GM10266 (cell line): Measurements from ENCODE around the gene SLC25A45.
A peak's percentile ranks its signal among the peaks of the same experiment; 100 is the strongest.

ENCODE experiments used
- DNase-seq: peaks from one replicate; pipeline ENCODE4 v3.0.0; 2012; ENCODE audit errors: extremely low spot score
- TF ChIP-seq, protein P1 (sequence below): IDR thresholded peaks from 2 replicates; pipeline ENCODE4 v1.5.1; 2012; ENCODE audit warnings: mild to moderate bottlenecking, low read depth; ENCODE audit not compliant: control insufficient read depth, insufficient read depth; ENCODE audit errors: missing control alignments

Gene SLC25A45

DNA sequence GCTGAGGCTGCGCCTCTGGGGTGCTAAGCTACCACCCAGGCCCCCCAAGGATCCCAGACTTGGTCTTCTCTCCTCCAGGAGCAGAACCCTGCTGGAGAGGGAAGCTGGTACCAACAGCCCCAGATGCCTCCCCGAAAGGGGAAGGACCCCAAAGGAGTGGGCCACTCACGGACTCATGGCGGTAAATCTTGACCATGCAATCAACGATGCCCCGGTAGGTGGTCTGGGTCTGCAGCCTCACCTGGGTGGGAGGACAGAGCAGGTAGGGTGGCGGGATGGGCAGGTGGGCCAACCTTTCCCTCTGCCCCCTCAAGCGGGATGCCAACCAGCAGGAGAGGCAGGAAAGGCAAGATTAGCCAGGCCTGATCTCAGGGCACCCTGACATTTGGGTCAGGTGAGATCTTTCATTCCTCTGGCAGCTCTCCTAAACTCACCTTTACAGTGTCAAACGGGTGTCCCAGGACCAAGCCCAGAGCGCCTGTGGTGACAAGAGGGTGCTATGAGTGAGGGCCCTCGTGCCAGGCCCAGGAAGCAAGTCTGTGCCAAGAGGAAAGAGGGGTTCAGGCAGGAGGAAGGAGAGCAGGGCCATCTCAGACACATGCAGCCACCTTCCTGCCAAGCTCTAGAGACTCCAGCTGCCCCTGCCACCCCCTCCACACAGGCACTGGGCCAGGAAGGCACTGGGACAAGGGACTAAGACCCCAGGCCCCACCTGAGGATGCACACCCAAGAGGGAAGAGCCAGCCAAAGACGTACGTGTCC lies 2.6 kb downstream of the SLC25A45 start:
- DNase-seq = no peak
- TF ChIP-seq, protein P1, sequence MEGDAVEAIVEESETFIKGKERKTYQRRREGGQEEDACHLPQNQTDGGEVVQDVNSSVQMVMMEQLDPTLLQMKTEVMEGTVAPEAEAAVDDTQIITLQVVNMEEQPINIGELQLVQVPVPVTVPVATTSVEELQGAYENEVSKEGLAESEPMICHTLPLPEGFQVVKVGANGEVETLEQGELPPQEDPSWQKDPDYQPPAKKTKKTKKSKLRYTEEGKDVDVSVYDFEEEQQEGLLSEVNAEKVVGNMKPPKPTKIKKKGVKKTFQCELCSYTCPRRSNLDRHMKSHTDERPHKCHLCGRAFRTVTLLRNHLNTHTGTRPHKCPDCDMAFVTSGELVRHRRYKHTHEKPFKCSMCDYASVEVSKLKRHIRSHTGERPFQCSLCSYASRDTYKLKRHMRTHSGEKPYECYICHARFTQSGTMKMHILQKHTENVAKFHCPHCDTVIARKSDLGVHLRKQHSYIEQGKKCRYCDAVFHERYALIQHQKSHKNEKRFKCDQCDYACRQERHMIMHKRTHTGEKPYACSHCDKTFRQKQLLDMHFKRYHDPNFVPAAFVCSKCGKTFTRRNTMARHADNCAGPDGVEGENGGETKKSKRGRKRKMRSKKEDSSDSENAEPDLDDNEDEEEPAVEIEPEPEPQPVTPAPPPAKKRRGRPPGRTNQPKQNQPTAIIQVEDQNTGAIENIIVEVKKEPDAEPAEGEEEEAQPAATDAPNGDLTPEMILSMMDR = no peak

DNA sequence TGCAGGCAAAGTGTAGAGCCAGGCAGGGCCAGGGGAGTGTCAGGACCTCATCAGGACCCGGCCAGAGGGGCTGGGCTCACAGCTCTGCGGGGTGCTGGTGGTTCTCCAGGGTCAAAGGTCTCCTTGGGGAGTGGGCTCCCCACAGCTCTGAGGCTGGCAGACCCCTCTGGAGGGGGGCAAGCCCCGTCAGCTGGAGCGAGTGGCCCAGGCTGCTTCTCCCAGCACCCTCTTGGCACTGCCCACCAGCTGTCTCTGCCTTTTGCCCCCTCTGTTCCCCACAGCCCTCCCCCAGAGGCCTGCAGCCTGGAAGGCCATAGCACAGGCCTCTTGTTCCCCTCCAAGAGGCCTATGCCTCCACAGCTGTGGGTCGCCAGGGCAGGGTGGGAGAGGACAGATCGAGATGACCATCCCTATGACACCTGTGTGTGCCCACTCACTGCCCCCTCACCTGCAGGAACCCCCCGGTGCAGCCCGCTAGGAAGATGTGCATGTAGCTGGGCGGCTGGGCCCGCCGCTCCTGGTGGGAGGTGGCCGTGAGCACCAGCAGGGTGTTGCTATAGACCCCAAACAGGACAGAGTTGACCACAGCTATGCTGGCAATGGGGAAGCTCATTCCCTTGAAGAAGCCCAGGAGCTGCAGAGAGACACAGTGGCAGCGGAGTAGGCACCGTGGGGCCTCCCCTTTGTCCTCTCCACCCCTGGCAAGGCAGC lies 3.4 kb downstream of the SLC25A45 start:
- no peak for DNase-seq
- TF ChIP-seq, protein P1 = no peak

DNA sequence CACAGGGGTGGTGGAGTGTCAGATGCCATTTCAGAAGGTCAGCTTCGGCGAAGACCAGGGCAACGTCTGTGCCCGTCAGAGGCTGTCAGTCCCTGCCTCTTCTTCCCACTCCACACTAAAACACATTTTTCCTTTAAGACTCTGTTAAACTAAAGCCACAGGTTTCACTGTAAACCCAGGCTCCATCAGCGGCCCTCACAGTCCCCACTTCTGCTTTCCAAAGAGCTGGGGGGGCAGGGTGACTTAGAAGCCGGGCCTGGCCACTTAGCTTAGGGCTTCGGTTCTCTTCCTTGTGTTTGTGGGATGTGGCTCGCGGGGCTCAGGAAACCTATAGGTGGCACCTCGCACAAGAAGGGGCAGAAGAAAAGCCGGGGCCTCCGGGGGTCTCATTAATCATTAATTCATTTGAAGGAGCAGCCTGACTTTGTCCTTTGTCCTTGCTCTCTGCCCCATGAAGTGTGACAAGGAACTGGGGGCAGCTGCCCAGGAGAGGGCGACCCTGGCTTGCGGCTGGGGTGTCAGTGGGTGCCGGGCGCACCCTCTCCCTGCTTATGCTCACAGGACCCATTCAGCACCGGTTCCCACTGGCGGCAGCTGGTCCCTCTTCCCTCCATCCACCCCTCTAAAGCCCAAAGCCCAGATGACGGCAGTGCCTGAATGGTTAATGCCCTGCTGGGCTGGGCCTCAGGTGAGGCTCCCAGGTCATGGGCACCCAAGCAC lies 4.1 kb downstream of the SLC25A45 start:
- no peak for DNase-seq
- TF ChIP-seq, protein P1 = peak; percentile 14

DNA sequence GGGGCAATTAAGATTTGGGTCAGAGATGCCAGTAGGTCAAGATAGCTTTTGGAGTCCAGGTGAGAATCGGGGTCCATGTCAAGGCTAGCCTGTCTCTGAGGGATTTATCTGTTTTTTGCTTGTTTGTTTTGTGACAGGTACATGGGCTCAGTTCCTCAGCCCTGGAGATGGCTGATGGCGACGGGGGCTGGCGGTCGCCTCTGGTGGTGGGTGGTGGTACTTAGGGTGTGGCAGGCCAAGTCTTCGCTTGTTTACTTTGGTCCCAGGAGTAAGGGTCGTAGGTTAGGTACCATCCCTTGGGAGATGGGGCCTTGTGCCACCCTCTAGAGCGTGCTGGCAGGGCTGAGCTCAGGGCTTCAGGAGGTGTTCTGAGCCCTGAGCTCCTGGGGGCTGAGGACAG lies 4.7 kb downstream of the SLC25A45 start:
- no peak for DNase-seq
- TF ChIP-seq, protein P1 = no peak

DNA sequence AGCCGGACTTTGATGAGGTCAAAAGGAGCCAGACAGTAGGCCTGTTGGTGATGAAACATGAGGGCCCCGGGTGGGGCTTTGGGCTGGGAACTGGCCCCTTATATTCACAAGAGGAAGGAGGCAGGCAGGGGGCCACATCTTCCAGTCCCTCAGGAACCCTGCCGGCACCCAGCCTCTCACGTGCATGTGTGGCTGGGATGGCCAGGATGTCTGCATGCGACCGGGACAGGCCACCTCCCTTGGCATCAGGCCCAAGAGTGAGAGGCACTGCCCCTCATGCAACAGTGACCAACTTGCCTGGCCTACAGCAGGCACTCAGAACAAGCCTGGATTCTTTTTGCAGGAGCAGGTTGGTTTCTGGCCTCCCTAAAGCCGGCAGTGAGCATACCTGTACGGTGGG lies 5.4 kb downstream of the SLC25A45 start:
- TF ChIP-seq, protein P1 = no peak
- no peak for DNase-seq

DNA sequence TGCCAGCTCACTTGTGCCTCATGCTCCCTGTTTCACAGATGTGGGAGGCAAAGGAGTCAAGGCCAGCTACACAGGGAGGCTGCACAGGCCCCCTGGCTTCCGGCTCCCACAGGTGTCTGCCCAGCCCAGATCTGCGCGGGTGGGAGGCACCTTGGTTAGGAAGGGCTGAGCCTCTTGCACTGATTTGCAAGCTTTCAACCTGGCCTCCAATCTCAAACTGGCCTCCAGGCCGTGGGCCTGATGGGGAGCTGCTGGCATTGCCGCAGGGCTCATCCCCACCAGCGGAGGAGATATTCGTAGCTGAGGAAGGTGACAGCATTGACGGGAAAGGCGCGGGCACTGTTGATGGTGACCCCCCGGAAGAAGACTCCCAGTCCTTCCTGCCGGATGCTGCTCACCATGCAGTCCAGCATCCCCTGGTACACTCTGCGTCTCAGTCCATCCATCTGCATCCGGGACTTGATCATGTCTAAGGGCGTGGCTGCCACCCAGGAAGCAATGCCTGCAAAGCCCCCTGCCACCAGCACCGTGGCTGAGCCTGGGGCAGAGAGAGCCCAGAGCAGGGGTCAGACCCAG lies 6.2 kb downstream of the SLC25A45 start:
- TF ChIP-seq, protein P1 = no peak
- no peak for DNase-seq
